MM.1S (cell line): ENCODE results near the gene ELF5.

Experiments used
- DNase-seq: peaks from one replicate; pipeline ENCODE4 v3.0.0-alpha.2; 2015
- H2AFZ ChIP-seq: fragments of 300-600 bp; sonication (generic); 2 replicates; pipeline ENCODE4 v1.6.0; 2016; ENCODE audit warnings: antibody characterized with exemption, low read length
- H3F3A ChIP-seq: fragments of 300-600 bp; sonication (generic); 2 replicates; pipeline ENCODE4 v1.6.1; 2016; ENCODE audit warnings: mild to moderate bottlenecking, antibody characterized with exemption, low read length, moderate library complexity, mixed read lengths; ENCODE audit not compliant: insufficient read depth
- H3K27ac ChIP-seq: fragments of 300-600 bp; sonication (generic); 2 replicates; pipeline ENCODE4 v1.5.1; 2016; ENCODE audit warnings: mild to moderate bottlenecking, low read length
- H3K27me3 ChIP-seq: fragments of 300-600 bp; sonication (generic); replicated peaks from 2 replicates; pipeline ENCODE4 v1.6.0; 2016; ENCODE audit warnings: low read length; ENCODE audit not compliant: insufficient read depth
- H3K36me3 ChIP-seq: fragments of 300-600 bp; sonication (generic); replicated peaks from 2 replicates; pipeline ENCODE4 v1.6.1; 2016; ENCODE audit warnings: mild to moderate bottlenecking, low read length, mixed read lengths; ENCODE audit not compliant: insufficient read depth
- H3K4me1 ChIP-seq: fragments of 300-600 bp; sonication (generic); 2 replicates; pipeline ENCODE4 v1.6.1; 2016; ENCODE audit warnings: low read length, mixed read lengths
- H3K4me2 ChIP-seq: fragments of 300-600 bp; sonication (generic); 2 replicates; pipeline ENCODE4 v1.6.0; 2016; ENCODE audit warnings: low read depth, low read length
- H3K4me3 ChIP-seq: fragments of 300-600 bp; sonication (generic); 2 replicates; pipeline ENCODE4 v1.5.1; 2016; ENCODE audit warnings: low read length, mixed read lengths
- H3K79me2 ChIP-seq: fragments of 300-600 bp; sonication (generic); 2 replicates; pipeline ENCODE4 v1.6.1; 2016; ENCODE audit warnings: mixed run types, low read length, mixed read lengths
- H3K9ac ChIP-seq: fragments of 300-600 bp; sonication (generic); 2 replicates; pipeline ENCODE4 v1.6.1; 2016; ENCODE audit warnings: low read length, mixed read lengths
- H3K9me2 ChIP-seq: fragments of 300-600 bp; sonication (generic); replicated peaks from 2 replicates; pipeline ENCODE4 v1.6.1; 2016; ENCODE audit warnings: mild to moderate bottlenecking, low read length, mixed read lengths; ENCODE audit not compliant: insufficient read depth
- H3K9me3 ChIP-seq: fragments of 300-600 bp; sonication (generic); replicated peaks from 2 replicates; pipeline ENCODE4 v1.6.1; 2016; ENCODE audit warnings: mild to moderate bottlenecking, low read length, mixed read lengths; ENCODE audit not compliant: insufficient read depth
- H4K20me1 ChIP-seq: fragments of 300-600 bp; sonication (generic); 2 replicates; pipeline ENCODE4 v1.6.1; 2016; ENCODE audit warnings: mild to moderate bottlenecking, low read length, moderate library complexity, mixed read lengths; ENCODE audit not compliant: insufficient read depth
- CTCF ChIP-seq: fragments of 300-600 bp; sonication (generic); IDR thresholded peaks from 2 replicates; pipeline ENCODE4 v1.5.1; 2016; ENCODE audit warnings: antibody characterized with exemption, low read length, mixed read lengths
- EZH2 ChIP-seq: fragments of 300-600 bp; sonication (generic); optimal IDR thresholded peaks from 2 replicates; pipeline ENCODE3; 2017; ENCODE audit warnings: low read depth, mild to moderate bottlenecking, antibody characterized with exemption, low read length, mixed read lengths
- EZH2phosphoT487 ChIP-seq: fragments of 300-600 bp; sonication (generic); IDR thresholded peaks from 2 replicates; pipeline ENCODE4 v1.6.1; 2018; ENCODE audit warnings: antibody characterized with exemption, low read length

Gene ELF5

GRCh38 chr11:34523053-34523452 lies 9.5 kb upstream of the ELF5 start:
- H3K9me3 ChIP-seq = no peaks in the 10 kb centered on the region
- H2AFZ ChIP-seq = no peak overlapping the region
- TF ChIP-seq CTCF (no peak), EZH2 (no peak), EZH2phosphoT487 (no peak)
- H3K4me1 ChIP-seq = no peaks in the 10 kb centered on the region
- no peaks in the 10 kb centered on the region for H3K36me3 ChIP-seq
- no peaks in the 10 kb centered on the region for H3K9me2 ChIP-seq
- no peaks in the 10 kb centered on the region for H4K20me1 ChIP-seq
- no peak for DNase-seq
- H3K9ac ChIP-seq = no peak overlapping the region
- no peaks in the 10 kb centered on the region for H3K27me3 ChIP-seq
- H3K27ac ChIP-seq = no peak overlapping the region
- no peak overlapping the region for H3K4me3 ChIP-seq
- no peaks in the 10 kb centered on the region for H3F3A ChIP-seq
- no peaks in the 10 kb centered on the region for H3K79me2 ChIP-seq
- no peak overlapping the region for H3K4me2 ChIP-seq

GRCh38 chr11:34522188-34522587 lies 8.6 kb upstream of the ELF5 start:
- no peaks in the 10 kb centered on the region for H4K20me1 ChIP-seq
- no peaks in the 10 kb centered on the region for H3K27me3 ChIP-seq
- no peaks in the 10 kb centered on the region for H3K36me3 ChIP-seq
- no peak for DNase-seq
- no peak overlapping the region for H3K9ac ChIP-seq
- TF ChIP-seq EZH2phosphoT487 (no peak), CTCF (no peak), EZH2 (no peak)
- no peak overlapping the region for H3K27ac ChIP-seq
- H3K4me2 ChIP-seq = no peak overlapping the region
- no peaks in the 10 kb centered on the region for H3K4me1 ChIP-seq
- no peaks in the 10 kb centered on the region for H3K9me3 ChIP-seq
- H3K9me2 ChIP-seq = no peaks in the 10 kb centered on the region
- no peaks in the 10 kb centered on the region for H3F3A ChIP-seq
- no peak overlapping the region for H2AFZ ChIP-seq
- H3K79me2 ChIP-seq = no peaks in the 10 kb centered on the region
- H3K4me3 ChIP-seq = no peak overlapping the region

- no peaks in the 10 kb centered on the region for H3K4me1 ChIP-seq
Observed at GRCh38 chr11:34521265-34521664, 7.7 kb upstream of the ELF5 start.

More at GRCh38 chr11:34521265-34521664, 7.7 kb upstream of the ELF5 start:
- TF ChIP-seq CTCF (no peak), EZH2phosphoT487 (no peak), EZH2 (no peak)
- Histone ChIP-seq H3K9me3 (no peaks in the 10 kb centered on the region), H3K4me2 (no peak overlapping the region), H3K27ac (no peak overlapping the region), H3K27me3 (no peaks in the 10 kb centered on the region), H3K79me2 (no peaks in the 10 kb centered on the region), H3K4me3 (no peak overlapping the region), H2AFZ (no peak overlapping the region), H3K9me2 (no peaks in the 10 kb centered on the region), H3K36me3 (no peaks in the 10 kb centered on the region), H3F3A (no peaks in the 10 kb centered on the region), H4K20me1 (no peaks in the 10 kb centered on the region), H3K9ac (no peak overlapping the region)
- DNase-seq = no peak
